ENCODE measurements around the gene PPP3CA.
"Not testable (repeated sequence)": the region's sequence is repeated elsewhere in the genome, so short reads cannot be mapped to it uniquely, and the experiment has no call there.

Gene PPP3CA

DNA sequence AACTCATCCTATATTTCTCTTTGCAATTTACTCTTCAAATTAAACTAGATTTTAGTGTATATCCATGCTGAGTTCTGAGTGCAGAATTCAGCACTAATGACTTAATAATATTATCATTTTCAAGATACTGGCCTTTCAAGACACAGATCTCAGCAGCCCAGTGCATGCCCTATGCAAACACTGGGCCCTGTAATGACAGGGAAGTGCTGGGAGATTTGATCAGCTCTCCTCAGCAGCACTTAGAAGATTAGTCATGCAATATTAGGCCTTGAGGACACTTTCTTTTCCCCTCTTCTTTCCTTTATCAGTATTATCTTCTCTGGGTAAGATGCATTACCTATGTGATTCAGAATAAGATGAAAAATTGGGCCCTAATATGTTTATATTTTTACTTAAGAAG lies 207.1 kb downstream of the PPP3CA start:
- DNase-seq (ENCODE audit: low read depth) = no peak

DNA sequence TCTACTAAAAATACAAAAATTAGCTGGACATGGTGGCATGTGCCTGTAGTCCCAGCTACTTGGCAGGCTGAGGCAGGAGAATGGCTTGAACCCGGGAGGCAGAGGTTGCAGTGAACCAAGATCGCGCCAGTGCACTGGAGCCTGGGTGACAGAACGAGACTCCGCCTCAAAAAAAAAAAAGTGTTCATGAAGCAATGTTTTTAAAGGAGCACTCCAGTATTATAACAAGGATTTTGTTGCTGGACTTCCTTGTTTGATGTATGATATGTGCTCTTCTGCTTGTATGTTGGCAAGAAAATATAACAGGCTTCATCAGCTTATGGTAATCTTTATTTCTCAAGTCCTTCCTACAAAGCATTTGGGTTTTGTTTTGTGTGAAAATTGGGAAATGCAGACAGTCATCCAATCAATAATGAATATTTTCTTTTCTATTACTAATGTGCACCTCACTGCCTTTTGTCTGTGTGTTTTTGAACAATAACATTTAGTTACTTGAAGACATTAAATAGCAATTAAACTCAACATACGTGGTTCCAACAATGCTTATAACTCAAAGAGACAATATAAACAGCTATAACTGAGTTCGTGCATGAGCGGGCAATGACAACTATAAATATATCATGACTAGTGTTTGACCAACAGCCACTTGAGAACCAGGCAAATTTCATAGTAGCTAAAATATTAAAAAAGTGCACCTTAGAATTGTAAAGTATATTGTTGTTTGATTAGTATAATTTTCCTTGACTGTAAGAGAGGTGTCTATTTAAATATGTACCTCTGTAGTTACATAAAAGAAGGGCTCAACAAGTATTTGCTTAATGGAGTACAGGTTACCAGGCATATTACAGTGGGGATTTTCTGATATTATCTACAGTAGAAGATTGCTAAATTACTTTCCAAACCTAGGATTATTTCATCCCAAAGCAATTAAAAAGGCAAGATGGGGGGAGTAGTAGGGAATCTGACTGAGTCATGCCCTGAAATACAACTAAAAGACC lies 210.7 kb downstream of the PPP3CA start:
- DNase-seq (ENCODE audit: low read depth) = no peak

DNA sequence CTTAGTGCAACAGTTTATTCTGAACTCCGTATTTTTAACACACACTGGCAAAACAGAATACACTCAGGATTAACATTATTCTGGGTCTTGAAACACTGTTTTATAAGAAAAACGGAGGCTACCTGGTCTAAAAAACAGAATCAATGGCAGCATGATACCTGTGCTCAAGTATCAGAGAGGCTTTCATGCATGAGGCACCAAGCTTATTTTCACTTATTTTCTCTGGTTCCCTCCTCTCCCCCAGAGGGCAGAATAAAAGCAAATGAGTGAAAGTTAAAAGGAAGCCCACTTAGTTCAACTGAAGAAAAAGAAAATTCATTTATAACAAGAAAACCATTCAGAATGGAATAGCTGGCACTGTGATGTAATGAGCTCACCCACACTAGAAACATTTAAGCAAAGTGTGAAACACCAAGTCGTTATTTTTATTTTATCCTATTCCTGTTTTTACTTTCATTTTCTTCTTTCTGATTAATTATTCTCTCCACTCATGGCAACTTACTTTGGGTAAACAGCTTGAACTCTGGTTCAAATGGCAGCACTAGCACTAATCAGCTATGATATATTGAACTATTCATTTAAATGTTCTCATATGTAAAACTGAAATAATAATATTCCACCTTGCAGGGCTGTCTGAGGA lies 211.8 kb downstream of the PPP3CA start:
- DNase-seq (ENCODE audit: low read depth) = no peak

DNA sequence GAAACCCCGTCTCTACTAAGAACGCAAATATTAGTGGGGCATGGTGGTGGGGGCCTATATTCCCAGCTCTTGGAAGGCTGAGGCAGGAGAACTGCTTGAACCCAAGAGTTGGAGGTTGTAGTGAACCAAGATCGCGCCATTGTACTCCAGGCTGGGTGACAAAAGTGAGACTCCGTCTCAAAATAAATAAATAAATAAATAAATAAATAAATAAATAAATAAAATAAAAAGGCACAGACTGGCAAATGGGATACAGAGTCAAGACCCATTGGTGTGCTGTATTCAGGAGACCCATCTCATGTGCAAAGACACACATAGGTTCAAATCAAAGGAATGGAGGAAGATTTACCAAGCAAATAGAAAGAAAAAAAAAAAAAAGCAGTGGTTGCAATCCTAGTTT lies 216.3 kb downstream of the PPP3CA start:
- DNase-seq (ENCODE audit: low read depth) = not testable (repeated sequence)

DNA sequence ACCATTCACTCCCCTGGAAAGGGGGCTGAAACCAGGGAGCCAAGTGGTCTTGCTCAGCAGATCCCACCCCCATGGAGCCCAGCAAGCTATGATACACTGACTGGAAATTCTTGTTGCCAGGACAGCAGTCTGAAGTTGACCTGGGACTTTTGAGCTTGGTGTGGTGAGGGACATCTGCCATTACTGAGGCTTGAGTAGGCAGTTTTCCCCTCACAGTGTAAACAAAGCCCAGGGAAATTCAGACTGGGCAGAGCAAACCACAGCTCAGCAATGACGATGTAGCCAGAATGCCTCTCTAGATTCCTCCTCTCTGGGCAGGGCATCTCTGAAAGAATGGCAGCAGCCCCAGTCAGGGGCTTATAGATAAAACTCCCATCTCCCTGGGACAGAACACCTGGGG lies 218.4 kb downstream of the PPP3CA start:
- not testable (repeated sequence) for DNase-seq (ENCODE audit: low read depth)

DNA sequence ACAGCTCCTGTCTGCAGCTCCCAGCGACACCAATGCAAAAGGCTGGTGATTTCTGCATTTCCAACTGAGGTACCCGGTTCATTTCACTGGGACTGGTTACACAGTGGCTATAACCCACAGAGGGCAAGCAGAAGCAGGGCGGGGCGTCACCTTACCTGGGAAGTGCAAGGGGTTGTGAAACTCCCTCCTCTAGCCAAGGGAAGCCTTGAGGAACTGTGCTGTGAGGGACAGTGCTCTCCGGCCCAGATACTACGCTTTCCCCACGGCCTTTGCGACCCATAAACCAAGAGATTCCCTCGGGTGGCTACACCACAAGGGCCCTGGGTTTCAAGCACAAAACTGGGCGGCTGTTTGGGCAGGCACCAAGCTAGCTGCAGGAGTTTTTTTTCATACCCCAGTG lies 218.9 kb downstream of the PPP3CA start:
- DNase-seq (ENCODE audit: low read depth) = no peak

DNA sequence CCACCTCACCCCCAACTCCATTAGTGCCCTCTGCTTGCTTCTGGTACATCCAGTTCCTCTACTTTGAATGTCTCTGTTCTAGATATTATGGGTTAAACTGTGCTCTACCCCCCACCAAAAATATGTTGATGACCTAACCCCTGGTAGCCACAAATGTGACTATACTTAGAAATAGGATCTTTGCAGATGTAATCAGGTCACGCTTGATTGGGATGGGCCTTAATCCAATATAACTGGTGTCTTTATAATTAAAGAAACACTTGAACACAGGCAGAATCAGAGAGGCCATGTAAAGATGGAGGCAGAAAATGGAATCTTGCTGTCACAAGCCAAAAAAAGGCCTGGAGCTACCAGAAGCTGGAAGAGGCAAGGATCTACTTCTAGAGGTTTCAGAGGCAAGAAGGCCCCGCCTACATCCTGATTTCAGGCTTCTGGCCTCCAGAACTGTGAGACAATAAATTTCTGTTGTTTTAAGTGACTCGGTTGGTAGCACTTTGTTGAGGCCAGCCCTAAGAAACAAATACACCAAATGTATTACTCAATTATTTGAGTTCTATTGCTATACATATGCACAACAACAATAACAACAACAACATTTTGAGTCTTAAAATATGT lies 220.0 kb downstream of the PPP3CA start:
- DNase-seq (ENCODE audit: low read depth) = no peak

DNA sequence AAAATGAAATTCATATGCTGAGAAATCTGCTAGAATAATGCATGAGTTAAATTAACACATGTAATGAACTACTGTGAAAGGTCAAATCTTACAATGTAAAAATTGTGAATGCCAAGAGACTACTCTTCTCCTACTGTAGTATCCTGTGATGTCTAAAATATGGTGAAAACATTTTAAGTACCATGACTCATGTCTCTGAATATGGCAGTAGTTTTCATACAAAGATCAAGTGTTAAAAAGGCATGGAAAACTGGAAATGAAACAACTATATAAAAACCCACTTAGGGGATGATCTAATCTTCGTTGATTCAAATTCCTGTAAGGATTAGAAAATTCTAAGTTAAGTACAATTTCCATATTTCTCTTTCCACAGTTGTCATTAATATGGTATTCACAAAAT lies 221.3 kb downstream of the PPP3CA start:
- no peak for DNase-seq (ENCODE audit: low read depth)

DNA sequence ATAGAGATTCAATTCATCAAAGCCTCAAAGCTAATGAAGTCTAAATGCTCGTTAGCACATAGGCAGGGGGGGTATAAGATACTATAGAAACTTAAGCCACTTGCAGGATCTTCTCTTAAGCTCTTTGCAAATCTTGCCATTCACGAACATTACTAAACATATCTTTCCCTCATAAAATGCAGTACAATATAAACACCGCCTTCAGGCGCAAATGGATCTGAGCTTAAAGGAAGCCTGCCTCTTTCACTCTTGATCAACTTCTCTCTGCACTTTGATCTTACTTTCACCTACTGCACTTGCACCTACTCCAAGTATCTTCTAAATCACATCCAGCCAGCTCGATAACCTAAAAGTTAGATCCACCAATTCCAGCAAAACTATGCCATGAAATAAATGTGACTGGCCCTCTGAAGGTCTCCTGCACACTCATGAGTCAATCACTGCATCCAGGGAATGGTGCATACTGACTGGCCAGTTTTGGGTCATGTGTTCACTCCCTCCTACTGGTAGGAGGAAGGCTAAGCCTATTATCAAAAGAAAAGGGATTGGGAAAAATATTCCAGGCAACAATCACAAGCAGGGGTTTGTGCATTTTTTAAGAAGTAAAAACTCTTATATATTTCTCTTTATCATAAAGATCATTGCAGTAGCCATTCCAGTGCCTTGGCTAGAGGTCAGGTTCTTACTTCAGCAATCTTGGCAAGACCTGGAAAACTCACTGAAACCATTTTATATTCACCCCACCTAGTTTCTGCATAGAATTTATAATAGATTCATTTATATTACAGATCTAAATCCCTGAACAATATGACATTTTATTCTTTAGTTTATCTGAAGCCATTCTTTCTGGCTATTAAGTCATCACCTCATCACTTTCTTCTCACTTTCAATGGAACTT lies 222.0 kb downstream of the PPP3CA start:
- DNase-seq (ENCODE audit: low read depth) = no peak

DNA sequence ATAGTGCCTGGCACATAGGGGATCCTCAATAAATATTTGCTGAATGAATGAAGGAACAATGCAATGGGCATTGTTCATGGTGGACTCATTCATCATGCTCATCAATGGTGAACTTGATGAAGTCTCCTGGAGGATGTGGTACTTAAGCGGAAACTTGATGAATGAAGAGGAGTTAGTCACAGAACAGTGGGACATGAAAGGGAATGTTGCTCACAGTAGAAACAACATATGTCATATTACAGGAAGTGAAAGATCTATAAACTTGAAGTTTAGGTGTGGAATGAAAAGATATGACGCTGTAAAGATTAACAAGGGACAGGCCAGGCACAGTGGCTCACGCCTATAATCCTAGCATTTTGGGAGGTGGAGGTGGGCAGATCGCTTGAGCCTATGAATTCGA lies 224.1 kb downstream of the PPP3CA start:
- no peak for DNase-seq (ENCODE audit: low read depth)

DNA sequence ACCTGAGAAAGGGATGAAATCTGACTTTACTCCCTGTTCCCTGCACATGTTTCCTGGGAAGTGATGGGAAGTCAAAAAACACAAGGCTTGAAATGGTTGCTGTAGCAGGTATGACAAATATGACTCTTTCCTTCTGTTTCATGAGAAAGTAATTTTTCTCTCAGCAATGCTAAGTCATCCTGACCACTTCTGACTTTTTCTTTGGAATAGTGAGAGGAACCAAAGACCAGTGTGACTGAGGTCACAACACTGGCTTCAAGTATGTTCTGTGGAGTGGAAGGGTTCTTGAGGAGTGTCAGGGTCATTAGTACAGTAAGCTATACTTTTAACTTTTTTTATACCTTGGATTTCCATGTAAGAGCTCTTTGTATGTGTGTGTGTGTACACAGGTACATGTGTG lies 225.3 kb downstream of the PPP3CA start:
- DNase-seq (ENCODE audit: low read depth) = no peak

DNA sequence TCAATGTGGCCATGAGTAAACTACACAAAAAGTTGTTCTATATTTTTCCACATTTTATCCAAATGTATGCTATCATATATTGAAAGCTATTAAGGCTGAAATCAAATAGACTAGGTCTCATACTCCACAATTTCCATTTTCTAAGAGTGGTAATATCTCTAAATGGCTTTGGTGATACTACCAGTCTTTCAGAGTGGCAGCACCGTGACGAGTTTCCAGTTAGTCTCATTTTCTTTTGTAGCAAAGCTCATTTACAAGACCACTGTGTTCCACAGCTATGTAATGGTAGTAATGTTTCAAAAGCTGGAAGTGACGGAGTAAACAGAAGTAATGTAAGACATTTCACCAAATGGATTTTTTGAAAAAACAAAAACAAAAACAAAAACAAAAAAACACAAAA lies 228.2 kb downstream of the PPP3CA start:
- DNase-seq (ENCODE audit: low read depth) = no peak

DNA sequence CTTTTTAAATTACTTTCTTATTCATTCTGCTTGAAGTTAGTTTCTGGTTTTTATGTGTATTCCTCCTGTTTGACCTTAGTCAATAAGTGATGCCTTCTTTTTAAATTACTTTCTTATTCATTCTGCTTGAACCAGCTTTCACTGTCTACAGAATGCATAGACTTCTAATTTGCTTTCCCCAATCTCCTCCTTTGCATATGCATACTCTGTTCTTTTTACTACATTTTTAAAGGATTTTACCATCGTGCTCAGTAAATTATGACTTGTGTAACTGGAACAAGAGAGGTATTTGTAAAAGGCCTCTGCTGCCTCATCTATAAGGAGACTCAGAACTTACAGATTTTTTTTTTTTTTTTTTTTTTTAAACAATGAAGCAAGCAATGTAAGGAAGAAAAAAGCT lies 228.7 kb downstream of the PPP3CA start:
- no peak for DNase-seq (ENCODE audit: low read depth)

DNA sequence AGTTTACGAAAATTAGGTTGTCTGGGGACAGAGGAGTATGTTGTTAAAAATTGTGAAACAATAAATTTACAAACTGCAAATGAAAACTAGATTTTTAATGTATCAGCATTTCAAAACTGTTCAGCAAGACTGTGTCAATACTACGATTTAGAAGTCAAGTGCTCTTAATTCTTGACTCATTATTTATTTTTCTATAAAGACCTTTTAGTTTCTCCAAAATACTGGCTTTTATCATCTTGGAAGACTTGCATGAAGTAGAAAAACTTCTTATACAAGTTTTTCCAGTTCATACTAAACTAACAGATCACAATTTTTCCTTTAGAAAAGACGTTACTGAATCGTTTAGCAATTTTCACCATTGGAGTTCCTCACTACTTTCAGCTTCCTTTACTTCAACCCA lies 231.4 kb downstream of the PPP3CA start:
- no peak for DNase-seq (ENCODE audit: low read depth)

DNA sequence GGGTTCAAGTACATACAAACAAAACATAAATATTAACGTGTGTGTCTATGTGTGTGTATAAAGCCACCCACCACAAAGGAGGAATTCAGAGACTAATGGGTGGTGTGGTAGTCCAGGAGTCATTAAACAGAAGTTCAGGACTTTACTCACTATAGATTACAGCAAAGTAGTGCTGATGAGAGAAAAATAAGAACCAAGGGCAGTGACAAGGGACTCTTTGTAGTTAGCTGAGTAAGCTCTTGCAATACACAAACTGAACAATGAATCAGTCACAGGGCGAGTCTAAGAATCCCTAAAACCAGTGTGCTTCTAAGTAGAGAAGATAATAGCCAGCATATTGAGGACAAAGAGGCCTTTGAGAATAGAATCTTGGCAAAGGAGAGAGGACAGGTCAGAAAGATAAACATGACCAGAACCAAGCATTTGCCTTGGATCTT lies 232.4 kb downstream of the PPP3CA start:
- DNase-seq (ENCODE audit: low read depth) = no peak

DNA sequence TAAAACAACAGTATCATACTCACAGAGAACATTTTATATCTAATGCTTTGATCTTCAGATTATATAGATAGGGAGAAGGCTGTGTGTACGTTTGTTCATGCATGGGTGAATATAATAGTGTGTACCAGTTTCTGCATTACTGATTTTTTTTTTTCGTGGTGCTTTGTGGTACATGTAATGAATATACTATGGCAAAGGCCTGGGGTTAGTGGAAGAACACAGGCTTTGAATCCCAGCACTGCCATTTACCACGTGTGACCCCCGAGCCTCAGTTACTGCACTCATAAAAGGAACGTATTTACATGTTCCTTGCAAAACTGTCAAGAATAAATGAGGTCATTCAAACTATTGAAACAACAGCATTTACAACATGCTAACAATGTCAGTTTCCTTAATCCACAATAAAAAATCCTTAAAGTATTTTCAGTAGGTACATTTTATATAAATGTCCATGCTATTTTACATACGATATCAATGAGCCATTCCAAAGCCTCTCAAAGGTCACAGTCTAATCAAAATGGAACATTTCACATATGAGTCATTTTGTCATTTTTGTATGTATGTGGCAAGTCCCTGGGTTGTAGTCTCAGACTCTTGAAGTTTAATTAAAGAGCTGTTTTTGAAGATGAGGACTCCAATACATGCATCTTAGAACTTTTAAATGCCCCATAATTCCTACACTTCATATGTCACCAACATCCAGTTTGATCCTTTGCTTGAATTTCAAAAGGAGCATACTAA lies 242.8 kb downstream of the PPP3CA start:
- DNase-seq (ENCODE audit: low read depth) = no peak

DNA sequence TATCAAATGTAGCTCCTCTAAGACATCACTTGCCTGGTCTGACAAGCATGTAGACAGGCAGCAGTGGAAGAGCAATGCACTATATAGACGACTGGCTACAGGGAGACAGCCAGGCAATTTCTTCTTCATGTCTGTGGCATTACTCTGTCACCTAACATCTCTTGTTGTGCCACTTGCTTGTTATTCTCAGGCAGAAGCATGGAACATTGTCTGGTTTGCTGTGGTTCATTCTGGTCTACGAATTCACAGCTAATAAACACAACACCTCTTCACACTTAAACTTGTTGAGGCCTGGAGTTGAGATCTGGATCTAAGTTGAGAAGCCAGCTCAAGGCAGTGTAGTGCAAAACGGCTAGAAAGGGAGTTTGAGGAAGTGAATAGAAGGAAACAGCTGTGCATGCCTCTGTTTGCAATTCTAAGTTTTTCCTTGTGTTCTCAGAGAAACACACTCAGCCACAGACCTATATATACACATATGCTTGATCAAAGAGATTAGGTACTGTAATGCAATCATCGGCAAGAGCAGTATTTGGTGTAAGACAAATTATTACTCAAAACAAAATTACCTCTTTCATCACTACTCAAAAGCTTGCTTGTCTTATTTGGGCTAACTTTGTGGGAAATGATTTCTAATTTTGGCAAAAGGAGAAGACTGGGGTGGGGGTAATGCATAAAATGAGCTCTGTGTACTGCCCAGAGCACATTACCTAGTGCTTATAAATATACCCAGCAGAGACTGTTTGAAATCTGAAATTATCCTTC lies 243.8 kb downstream of the PPP3CA start:
- DNase-seq (ENCODE audit: low read depth) = no peak

DNA sequence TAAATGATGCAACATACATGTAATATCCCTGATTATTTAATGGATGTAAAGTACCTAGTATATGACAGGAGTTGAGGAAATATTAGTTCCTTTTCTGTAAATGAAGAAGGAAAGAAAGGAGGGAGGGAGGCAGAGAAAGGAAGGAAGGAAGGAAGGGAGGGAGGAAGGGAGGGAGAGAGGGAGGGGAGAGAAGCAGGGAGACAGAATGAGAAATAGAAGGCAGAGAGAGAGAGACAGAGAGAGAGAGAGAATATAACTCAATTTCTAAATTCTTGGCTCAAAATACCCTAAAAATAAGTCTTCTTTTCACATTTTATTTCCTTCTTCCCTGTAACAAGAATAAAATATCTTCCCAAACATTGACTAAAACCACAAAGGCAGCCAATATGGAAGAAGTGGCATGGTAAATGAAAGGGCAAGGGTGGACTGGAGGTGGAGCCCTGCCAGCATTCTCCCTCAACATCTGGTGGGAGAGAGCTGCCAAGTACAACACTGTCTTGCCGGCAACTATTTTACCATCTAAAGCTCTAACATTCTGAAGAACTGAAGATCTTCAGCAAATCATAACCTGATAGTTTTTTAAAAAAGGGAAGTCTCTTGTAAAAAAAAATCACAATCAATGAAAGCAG lies 245.1 kb downstream of the PPP3CA start:
- DNase-seq (ENCODE audit: low read depth) = no peak

DNA sequence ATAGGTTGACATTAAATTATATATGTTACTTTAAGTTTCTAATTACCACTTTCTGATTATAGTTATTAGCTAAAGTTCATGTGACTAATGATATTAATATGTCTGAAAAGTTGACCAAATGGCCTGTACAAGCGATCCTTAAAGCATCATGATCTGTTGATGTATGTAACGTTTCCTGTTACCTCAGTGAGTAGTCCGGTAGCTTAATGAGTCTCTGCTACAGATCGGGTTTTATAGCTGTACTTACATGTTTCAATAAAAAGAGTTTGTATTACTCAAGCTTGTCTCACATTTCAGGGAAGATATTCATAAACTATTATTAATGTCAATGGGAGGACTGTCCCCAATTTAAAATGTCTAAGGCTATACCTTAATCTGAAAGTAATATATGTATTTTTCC lies 246.3 kb downstream of the PPP3CA start:
- DNase-seq (ENCODE audit: low read depth) = no peak
